HG03432 (cell line): Measurements from ENCODE around the gene DRD1.
"Not testable (repeated sequence)": the region's sequence is repeated elsewhere in the genome, so short reads cannot be mapped to it uniquely, and the experiment has no call there.

Experiments used
- ATAC-seq: cut with Tn5 transposase; IDR thresholded peaks from one replicate; pipeline ENCODE4 v1.9.1; 2021; ENCODE audit warnings: mild to moderate bottlenecking, moderate library complexity; ENCODE audit not compliant: unreplicated experiment

Gene DRD1

DNA sequence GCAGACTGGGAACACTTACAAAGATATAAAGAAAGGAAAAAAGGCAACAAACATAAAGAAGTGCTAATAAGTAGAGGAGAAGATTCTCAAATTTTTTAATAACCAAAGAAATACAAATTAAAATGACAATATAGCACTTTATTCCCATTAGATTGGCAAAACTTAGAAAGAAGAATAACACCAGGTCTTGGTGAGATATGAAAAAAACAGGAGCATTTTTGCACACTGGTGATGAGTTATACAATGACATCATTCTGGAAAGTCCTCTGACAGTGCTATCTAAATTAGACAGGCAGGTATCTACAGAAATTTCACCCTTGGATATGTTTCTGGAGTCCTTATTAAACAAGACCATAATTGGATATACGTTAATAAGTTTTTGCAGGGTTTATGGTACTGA lies 24.9 kb upstream of the DRD1 start:
- no peak for ATAC-seq

DNA sequence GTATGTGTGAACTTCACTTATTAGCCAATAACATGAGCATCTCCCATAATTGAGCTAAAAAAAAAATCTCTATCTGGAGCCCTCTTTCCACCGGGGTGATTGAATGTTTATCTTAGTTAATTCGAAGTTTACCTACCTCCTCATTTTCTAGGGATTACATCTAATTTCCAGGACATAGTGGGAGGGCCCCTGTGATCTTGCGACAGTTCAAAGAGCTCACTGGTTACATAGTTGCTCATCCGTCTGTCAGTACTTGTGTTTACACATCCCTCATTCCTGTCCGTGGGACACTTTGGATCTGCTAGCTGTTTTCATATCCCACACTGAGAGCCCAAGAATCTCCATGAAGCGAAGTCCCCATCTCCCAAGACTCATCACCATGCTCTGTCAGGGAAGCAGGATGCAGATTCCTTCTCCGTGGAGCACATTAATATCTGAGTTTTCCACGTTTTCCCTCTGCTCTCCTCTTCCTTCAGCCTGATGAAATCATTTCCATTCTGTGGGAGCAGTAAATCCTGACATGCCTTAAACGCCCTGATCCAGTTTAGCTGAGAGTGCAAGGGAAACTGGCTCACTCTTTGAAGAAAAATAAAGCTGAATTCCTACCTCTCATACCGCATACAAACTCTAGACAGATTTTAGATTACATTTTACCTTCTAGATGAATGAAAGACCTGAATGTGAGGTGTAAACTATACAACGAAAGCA lies 24.2 kb upstream of the DRD1 start:
- no peak for ATAC-seq

DNA sequence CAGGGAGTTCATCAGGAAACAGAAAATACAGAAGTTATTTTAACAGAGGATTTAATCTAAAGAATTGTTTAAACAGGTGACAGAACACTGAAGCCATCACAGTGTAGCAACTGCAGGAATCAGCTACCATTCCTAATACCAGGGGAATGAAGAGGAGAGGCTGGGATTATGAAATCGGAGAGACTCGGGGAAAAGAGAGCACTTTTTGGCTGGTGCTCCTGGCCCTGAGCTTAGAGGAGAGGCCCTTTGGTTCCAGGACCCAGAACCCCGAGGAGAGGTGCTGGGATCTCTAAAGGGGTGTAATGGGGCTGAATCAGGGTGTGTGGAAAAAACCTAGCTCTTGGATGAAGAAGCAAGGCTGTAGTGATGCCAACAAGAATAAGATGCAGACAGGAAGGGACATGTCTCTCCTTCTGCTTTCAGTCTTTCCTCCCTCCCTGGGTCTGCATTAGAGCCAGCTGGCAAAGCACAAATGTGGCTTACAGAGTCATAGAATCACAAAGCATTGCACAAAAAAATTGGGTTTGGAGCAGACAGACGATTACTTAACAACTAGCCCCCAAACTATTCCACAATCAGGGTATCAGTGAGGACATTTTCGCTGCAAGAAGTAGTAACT lies 22.8 kb upstream of the DRD1 start:
- ATAC-seq = no peak

DNA sequence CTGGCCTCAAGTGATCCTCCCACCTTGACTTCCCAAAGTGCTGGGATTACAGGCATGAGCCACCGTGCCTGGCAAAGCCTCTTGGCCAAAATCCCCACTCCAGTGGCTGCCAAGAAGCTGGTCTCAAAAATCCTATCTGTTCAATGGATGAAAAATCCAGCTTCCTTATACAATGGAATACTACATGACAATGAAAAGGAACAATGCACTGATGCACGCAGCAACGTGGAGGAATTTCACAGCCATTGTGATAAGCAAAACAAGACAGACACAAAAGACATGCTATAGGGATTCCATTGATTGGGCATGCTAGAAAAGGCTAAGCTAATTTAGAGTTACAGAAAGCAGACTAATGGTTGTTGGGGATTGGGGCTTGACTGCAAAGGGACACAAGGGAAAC lies 21.3 kb upstream of the DRD1 start:
- no peak for ATAC-seq

DNA sequence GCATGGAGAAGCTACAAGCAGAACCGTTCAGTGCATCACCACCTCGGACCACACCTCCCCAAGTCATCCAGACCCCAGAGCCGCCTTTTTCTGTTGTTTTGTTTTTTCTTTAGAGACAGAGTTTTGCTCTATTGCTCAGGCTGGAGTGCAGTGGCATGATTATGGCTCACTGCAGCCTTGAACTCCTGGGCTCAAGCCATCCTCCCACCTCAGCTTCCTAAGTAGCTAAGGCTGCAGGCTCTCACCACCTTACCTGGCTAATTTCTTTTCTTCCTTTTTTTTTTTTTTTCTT lies 20.9 kb upstream of the DRD1 start:
- ATAC-seq = no peak

DNA sequence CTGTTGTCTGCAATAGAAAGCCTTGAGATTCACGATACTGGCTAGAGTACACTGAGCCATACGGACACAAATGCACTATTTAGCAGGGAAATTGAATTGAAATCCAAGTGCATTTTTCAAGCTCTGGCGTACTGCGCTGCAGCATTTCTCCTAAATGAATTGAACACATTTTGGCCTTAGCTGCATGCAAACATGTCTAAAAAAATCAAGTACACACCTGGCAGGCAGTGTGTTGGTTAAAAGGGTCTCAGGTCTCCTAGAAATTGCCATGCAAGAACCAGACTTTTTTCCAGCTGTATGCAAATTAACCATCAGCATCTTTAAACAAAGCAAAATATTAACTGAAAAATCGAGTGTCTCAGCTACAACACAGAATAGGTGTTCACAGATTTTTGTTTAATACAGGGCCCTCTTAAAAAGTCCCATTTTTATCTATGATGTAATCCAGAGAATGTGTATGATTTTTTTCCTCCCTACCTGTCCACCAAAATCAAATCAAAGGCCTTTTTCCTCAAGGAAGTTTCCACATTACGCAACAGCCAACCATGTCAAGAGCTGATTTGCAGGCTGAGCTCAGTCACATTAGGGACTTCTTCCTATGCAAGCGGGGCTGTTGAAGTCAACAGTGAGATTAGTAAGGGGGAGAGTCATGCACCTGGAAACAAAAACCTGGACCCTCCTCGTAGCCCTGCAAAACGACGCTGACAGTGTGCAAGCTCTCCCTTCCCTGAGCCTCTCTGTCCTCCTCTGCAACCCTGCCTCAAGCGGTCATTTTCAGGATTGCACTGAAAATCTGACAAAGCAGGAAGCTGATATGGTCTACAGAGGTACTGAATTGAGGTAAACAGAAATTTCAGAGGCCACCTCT lies 20.3 kb upstream of the DRD1 start:
- peak; percentile 96 for ATAC-seq

DNA sequence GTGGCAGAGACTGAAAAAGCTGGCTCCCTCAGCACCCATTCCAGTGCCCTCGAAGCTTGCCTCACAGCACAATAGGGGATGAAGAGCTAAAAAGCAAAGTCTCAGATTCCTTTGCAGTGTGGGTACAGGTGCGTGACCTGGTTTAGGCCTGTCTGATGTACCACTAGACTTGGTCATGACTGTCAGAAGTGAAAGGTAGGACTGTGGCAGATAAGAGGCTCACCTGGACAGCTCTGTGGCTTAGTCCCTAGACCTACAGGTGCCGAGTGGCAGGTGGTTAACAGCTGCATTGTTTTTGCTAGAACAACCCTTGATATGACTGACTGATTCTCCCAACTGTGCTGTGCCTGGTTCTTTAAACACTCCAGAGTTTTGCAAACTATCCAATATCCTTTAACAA lies 19.7 kb upstream of the DRD1 start:
- no peak for ATAC-seq

DNA sequence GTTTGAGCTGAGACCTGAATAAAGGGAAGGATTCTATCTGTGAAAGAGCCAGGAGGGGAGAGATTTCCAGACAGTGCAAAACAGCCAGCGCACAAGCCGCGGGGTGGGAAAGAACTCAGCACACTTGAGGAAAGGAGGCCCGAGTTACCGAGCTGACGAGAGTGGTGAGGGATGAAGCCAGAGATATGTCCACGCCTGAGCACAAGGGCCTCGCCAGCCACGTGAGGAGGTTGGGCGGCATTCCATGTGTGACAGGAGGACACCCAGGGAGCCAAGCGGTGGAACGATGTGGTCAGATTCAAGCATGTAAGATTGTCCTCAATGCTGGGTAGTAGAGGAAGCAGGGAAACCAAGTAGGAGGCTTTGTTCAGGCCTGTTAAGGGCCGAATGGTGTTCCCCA lies 17.4 kb upstream of the DRD1 start:
- ATAC-seq = no peak

DNA sequence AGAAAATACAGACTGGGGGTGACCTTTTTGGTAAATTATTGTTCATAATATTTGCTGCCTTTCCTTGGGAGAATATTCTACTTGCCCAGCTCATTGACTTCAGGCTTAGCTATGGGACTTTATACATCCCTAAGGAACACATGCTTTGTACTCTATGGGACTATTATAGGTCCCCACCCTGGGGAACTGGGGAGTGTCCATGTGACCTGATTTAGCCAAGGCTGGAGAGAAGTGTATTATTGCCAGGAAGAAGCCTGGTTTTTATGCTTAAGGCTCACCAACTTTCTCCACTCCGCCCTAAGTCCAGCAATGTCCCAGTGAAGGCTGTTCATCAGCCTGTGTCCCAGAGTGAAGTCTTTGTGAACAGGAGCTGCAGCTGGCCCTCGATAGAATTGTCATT lies 16.6 kb upstream of the DRD1 start:
- ATAC-seq = no peak

DNA sequence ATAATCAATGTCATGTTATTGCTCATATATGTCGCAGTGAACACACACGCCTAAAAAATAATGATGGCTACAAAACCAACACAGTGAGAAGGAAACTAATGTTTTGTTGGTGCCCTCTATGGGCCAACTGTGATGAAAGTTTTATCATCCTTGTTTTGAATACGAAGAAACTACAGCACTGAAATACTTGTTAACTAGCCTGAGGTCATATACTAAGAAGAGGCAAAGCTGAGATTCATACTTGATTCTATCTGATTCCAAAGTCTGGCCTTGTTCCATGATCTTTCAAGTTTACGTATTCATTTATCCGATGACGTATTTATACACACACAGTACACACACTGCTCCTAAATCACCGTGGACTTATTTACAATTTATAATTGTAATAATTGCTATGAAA lies 16.1 kb upstream of the DRD1 start:
- no peak for ATAC-seq

DNA sequence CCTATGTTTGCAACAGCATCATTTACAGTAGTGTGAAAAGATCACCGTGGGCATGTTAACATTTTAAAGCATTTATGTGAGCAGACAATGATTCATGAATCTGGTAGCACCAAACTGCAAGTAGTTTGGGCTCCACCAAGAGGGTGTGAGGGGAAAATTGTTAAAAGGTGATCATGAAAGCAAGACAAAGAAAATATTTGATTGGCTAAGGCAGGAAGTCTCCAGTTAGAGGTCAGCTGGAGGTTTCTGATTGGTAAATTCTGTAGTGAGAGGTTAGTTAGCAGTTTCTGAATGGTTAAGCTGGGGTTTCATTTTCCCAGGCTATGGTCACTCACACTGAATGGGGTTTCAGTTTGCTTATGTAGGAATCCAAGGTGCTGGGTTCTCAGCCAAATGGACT lies 13.5 kb upstream of the DRD1 start:
- ATAC-seq = peak; percentile 94

DNA sequence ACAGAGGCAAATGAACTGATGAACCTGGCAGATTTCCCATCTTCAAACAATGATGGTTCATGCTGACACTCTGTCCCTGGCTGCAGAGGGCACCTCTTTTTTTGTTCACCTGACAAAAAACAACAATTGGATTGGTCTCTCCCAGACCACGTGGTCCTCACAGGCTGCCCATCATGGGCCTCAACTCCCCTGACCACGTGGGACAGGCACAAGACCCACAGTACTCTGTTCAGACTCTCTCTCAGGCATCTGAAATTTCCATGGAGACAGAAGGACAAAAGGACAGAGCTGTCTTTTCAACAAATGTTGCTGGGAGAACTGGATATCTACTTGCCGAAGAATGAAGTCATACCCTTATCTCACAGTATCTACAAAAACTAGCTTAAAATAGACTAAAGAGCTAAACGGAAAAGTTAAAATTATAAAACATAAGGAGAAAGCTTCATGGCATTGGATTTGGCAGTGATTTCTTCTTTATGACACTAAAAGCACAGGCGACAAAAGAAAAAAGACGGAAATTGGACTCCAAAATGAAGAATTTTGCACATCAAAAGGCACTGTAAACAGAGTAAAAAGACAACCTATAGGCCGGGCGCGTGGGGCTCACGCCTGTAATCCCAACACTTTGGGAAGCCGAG lies 12.2 kb upstream of the DRD1 start:
- no peak for ATAC-seq

DNA sequence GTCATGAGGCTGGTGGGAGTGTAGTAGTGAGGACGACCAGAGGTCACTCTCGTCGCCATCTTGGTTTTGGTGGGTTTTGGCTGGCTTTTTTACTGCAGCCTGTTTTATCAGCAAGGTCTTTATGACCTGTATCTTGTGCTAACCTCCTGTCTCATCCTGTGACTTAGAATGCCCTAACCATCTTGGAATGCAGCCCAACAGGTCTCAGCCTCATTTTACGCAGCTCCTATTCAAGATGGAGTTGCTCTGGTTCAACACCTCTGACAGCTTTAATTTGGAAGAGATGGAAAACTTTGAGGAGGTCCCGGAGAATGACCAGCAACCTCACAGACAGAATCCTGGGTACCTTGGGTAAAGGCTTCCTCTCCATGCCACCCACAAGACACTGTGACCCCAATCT lies 10.4 kb upstream of the DRD1 start:
- ATAC-seq = not testable (repeated sequence)

DNA sequence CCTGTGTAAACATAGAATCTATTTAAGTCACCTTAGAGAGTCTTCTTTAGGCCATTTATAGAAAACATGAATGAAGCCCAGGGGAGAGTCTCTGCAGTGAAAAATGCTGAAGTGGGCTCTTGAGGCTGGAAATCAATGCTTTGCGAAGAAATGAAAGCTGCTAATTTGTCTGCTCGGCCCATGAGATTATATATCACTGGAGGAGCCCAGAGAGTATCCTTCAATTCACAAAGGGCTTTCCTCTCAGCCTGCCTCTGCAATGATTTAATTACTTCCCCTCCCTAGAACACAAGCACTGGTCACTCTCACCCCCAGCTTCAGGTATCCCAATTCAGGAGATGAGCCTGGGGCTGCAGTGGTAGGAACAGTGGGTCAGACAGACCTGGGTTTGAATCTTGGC lies 8.2 kb upstream of the DRD1 start:
- no peak for ATAC-seq

DNA sequence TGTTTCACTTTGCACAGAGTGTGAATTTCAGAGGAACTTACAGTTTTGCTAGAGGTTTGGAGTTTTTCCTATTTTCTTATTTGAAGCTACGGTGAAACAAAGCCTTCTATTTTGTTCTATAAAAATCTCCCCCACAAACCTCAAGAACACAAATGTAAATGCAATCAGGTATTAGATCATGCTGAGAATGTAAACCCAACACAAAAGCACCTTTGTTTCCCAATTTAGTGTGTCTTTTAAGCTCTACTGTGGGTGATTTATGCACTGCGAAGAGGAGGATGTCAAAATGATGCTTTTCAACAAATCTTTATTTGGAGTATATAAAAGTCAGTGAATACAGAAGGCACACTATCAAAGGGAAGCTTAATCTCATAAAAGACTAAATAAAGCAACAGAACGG lies 4.3 kb upstream of the DRD1 start:
- ATAC-seq = no peak

DNA sequence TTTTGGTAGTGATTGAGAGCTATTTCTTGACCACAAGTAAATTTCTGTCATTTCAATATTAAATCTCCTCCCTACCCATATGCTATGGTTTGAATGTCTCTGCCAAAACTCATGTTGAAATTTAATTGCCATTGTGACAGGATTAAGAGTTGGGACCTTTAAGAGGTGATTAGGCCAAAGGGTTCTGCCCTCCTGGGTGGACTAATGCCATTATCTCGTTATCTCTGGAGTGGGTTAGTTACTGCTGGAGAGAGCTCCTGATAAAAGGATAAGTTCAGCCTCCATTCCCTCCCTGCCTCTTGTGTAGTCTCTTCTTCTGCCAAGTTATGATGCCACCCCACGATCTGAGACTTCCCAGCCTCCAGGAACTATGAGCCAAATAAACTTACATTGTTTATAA lies 3.6 kb upstream of the DRD1 start:
- ATAC-seq = no peak

DNA sequence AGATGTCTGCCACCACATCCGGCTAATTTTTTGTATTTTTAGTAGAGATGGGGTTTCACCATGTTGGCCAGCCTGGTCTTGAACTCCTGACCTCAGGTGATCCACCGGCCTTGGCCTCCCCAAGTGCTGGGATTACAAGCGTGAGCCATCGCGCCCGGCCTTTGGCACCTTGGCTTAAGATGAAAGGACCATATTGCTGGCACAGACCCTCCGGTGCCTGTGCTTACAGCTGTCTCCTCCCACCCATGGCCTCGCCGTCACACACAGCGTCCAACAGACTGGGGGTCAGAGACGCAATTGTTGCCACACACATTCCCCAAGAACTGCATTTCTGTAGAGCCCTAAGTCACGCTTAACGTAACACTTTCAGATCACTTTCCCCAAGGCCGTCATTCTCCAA lies 2.4 kb upstream of the DRD1 start:
- ATAC-seq = not testable (repeated sequence)

DNA sequence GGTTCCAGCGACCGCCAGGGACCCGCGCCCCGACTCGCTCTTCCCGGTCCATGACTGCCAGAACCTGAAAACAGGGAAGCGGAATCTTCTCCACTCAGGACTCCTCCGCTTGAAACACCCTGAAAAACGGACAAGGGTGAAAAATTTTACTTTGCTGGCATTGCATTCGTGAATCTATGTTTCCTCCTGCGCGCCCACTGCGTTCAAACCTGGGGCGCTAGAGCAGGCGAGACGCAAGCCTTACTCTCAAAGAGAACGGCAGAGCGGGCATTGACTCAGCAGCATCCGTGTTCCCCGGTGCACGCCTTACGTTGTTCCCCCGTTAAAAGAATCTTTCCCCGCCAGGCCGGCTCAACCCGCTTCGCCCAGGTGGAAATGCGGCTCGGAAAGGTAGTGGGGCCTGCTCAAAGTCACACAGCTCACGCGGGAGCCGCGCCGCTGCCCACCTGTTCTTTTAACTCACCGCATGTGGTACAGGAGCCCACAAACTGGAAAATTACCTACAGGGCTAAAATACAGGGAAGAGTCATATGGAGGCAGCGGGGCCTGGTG lies 999 bp upstream of the DRD1 start:
- ATAC-seq = no peak

DNA sequence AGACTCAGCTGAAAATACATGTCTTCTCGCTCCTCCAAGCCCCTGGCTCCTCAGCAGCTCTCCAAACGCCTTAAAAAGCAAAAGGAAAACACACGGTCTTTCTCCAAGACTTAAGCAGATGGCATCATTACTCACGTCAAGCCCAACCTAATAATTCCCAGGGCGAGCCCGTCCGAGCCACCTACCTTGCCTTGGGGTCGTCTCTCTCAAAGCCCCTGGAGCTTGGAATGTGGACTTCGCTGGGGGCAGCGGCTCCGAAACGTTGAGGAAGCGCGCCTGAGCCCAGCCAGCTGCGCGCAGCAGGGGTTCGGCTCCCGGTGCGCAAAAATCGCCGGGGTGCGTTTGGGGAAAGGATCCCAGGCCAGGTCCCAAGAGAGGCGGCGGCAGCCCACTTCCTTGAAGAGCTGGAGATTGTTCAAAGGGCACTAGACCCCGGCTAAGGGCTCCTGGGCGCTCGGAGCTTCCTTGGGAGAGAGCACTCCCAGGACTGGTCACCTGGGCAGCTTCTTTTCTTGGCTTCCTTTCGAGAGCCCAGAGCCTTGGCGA lies 395 bp downstream of the DRD1 start:
- no peak for ATAC-seq

DNA sequence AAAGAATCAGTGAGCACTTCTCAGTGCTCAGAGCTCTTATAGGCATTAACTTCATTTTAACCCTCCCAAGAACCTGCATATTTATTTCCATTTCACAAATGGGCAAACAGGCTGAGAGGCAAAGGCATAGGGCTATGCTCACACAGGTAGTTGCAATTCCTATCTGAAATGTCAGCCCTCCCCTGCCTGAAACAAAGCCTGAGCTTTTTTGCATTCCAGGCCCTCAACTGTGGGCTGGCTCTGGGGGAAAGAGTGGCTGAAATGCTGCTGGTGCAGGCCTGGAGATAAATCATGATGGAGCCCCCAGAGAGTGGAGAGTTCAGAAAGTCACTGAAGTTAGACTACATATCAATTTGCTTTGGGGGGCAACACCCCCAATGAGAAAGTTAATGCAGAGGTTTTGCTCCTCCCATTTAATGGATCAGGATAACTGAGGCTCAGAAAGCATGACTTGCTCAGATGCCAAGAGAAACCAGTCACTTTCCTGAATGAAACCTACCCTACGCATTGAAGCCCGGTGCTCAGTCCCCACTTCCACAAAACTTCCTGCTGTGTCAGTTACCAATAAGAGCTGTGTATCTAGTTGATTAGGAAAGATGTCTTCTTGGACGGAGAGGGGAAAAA lies 5.6 kb downstream of the DRD1 start:
- no peak for ATAC-seq

DNA sequence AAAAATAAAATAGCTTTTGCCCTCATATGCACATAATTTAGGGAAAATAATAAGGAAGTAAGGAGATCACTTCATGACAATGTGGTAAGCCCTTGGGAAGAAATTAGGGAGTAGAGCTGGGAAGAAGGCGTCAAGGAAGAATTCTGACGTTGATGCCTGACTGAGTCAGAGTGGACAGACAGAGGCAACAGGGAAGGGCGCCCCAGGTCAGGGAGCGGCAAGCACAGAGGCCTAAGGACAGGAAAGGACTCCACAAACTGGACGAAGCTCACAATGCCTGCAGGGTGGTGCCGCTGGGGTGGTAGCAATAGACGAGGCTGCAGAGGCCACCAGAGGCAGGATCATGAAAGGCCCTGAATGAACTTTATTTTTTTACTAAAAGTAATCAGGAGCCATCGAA lies 7.6 kb downstream of the DRD1 start:
- no peak for ATAC-seq
